Neutrophil (primary cell): ENCODE data around the gene SFMBT1.
A peak's percentile ranks its signal among the peaks of the same experiment; 100 is the strongest.

Experiments used
- H3K27ac ChIP-seq: fragments of 200-600 bp; sonication (generic); 2 replicates; pipeline ENCODE4 v1.5.1; 2016; ENCODE audit warnings: mild to moderate bottlenecking, moderate library complexity
- H3K27me3 ChIP-seq: fragments of 200-600 bp; sonication (generic); 2 replicates; pipeline ENCODE4 v1.6.0; 2016; ENCODE audit warnings: mild to moderate bottlenecking
- H3K36me3 ChIP-seq: fragments of 200-600 bp; sonication (generic); 2 replicates; pipeline ENCODE4 v1.5.1; 2017
- H3K4me1 ChIP-seq, 2 experiments: fragments of 200-600 bp in 1 of 2; sonication (generic) in 1 of 2; 1 replicate in 1 of 2; 2 replicates in 1 of 2; pipeline versions ENCODE4 v1.5.1 to v1.6.1; 2013 to 2016; ENCODE audit warnings: low read depth in 1 of 2, low read length in 1 of 2, mild to moderate bottlenecking in 1 of 2, moderate library complexity in 1 of 2; ENCODE audit not compliant: control insufficient read depth in 1 of 2, insufficient read depth in 1 of 2
- H3K4me3 ChIP-seq, 2 experiments: fragments of 200-600 bp in 1 of 2; sonication (generic) in 1 of 2; 1 replicate in 1 of 2; 2 replicates in 1 of 2; pipeline ENCODE4 v1.5.1; 2013 to 2016; ENCODE audit warnings: low read depth in 1 of 2, low read length in 1 of 2, mild to moderate bottlenecking in 1 of 2, moderate library complexity in 1 of 2
- H3K9me3 ChIP-seq: fragments of 200-600 bp; sonication (generic); 2 replicates; pipeline ENCODE4 v1.5.1; 2016
- TF ChIP-seq, protein P1 (sequence below): fragments of 200-600 bp; sonication (generic); IDR thresholded peaks from 2 replicates; pipeline ENCODE4 v1.5.1; 2016; ENCODE audit warnings: antibody characterized with exemption

Gene SFMBT1

DNA sequence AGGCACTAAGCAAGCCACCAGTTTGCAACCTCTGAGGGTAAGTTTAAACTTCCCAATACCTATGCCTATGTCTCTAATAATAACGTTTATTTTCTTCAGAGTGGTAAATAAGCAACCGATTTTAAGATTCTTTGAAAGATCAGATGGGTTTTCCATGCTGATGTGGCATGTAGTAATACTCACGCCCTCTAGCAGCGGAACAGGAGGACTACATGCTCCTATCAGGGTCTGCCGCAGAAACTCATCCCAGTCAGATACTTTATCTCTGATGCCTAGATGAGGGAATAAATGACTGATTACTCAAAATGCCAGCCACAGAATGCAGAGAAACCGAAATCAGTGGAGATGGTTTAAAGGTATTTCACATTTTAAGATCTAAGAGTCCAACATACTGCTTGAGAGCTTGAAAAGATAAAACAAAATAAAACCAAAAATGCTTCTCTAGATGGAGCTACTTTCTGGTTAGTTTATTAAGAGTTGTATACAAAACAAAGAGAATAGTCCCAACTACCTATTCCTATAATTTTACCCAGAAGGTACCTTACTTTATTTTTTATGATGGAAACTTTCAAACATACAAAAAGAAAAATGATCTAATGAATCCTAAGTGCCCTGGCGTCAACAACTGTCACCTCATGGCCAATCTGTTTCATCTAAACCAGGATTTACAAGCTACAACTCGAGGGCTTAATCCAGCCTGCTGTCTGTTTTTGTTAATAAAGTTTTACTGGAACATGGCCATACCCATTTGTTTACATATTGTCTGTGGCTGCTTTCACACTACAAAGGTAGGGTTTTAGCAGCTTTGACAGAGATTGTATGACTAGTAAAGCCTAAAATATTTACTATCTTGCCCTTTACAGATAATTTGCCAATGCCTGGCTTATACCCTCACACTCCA lies 111.0 kb downstream of the SFMBT1 start:
- H3K27ac ChIP-seq, result no peak overlapping the region
- H3K4me1 ChIP-seq, result peaks cover 4 to 5% of the 10 kb centered on the region in 2 experiments
- no peak overlapping the region for H3K4me3 ChIP-seq
- TF ChIP-seq, protein P1, sequence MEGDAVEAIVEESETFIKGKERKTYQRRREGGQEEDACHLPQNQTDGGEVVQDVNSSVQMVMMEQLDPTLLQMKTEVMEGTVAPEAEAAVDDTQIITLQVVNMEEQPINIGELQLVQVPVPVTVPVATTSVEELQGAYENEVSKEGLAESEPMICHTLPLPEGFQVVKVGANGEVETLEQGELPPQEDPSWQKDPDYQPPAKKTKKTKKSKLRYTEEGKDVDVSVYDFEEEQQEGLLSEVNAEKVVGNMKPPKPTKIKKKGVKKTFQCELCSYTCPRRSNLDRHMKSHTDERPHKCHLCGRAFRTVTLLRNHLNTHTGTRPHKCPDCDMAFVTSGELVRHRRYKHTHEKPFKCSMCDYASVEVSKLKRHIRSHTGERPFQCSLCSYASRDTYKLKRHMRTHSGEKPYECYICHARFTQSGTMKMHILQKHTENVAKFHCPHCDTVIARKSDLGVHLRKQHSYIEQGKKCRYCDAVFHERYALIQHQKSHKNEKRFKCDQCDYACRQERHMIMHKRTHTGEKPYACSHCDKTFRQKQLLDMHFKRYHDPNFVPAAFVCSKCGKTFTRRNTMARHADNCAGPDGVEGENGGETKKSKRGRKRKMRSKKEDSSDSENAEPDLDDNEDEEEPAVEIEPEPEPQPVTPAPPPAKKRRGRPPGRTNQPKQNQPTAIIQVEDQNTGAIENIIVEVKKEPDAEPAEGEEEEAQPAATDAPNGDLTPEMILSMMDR, result peak; percentile 66
- no peaks in the 10 kb centered on the region for H3K9me3 ChIP-seq
- H3K27me3 ChIP-seq, result no peaks in the 10 kb centered on the region
- no peaks in the 10 kb centered on the region for H3K36me3 ChIP-seq

DNA sequence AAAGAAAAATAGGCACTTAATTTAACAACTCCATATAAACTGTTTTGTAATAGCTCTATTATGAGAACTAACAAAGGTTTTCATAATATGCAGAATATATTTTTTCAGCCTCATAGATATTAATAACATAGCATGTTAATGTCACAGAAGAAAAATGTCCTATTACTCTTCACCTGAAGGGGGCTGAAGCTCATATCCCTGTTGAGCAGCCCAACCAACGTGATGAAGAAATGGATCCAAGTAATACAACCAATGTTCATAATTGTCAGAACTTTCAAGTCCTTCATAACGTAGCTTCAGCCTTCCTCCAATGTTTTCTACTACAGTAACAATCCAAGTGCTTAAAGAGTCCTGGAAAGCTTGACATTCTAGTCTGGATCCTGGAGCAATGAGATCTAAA lies 114.0 kb downstream of the SFMBT1 start:
- Histone ChIP-seq H3K27ac (no peak overlapping the region), H3K9me3 (no peaks in the 10 kb centered on the region), H3K36me3 (no peaks in the 10 kb centered on the region), H3K27me3 (no peaks in the 10 kb centered on the region), H3K4me3 (no peak overlapping the region), H3K4me1 (peaks cover 4 to 8% of the 10 kb centered on the region in 2 experiments)
- TF ChIP-seq, protein P1, result no peak

DNA sequence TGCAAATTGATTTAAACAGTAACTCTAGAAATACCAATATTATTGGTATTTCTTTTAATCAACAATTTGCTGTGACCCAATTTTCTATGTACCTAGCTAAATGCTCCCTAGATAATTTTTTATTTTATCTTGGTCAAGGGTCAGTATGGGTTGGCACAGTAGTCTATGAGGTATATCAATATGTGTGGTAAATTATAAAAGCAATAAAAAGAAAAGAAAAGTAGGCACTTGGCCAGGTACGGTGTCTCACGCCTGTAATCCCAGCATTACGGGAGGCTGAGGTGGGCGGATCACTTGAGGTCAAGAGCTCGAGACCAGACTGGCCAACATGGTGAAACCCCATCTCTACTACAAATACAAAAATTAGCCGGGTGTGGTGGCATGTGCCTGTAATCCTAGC lies 114.5 kb downstream of the SFMBT1 start:
- Histone ChIP-seq H3K4me3 (no peak overlapping the region), H3K9me3 (no peaks in the 10 kb centered on the region), H3K27ac (no peak overlapping the region), H3K4me1 (peaks cover 4 to 14% of the 10 kb centered on the region in 2 experiments), H3K36me3 (no peaks in the 10 kb centered on the region), H3K27me3 (no peaks in the 10 kb centered on the region)
- TF ChIP-seq, protein P1, result no peak

DNA sequence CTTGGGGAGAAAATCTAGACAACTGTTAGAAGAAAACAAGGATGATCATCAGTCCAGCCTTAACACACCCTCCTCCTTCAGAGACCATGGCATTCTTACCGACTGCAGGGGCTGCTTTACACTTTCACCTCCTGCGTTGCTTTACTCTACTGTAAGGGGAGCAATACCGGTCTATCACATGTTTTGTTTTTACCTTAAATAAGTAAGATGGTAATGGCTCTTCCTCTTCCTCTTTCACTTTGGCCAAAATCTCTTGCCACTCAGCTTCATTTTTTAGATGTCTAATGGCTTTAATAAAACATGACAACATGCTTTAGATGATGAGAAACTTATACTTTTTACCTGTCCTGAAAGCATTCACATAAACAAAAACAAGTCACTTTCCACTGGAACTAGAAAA lies 115.1 kb downstream of the SFMBT1 start:
- H3K27me3 ChIP-seq, result no peaks in the 10 kb centered on the region
- H3K27ac ChIP-seq, result peak overlapping the region; percentile 43
- H3K36me3 ChIP-seq, result no peaks in the 10 kb centered on the region
- no peaks in the 10 kb centered on the region for H3K9me3 ChIP-seq
- peaks cover 8 to 18% of the 10 kb centered on the region in 2 experiments for H3K4me1 ChIP-seq
- H3K4me3 ChIP-seq, result no peak overlapping the region
- TF ChIP-seq, protein P1, result no peak

DNA sequence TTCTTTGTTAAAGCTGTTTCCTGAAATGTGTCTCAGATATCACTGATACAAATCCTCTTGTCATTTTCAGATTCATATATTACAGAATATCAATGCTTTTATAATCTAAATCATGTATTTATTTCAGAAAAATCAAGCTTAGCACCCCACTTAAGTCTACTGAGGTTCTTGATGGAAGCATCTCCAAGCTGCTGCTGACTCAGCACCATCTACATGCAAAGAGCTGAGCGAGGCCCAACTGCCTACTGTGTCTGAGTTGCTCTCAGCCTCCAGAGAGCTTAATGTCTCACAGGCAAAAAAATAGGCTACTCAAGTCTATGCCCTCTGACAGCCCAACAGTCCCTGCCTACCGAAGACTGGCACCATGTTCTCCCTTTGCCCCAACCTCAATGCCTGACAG lies 119.3 kb downstream of the SFMBT1 start:
- H3K27me3 ChIP-seq, result no peaks in the 10 kb centered on the region
- H3K36me3 ChIP-seq, result no peaks in the 10 kb centered on the region
- H3K27ac ChIP-seq, result no peak overlapping the region
- H3K4me3 ChIP-seq, result no peak overlapping the region
- H3K9me3 ChIP-seq, result no peaks in the 10 kb centered on the region
- H3K4me1 ChIP-seq, result peaks cover 46 to 58% of the 10 kb centered on the region in 2 experiments
- TF ChIP-seq, protein P1, result no peak
